ENCODE measurements around the gene SLAMF1.
"Not testable (repeated sequence)": the region's sequence is repeated elsewhere in the genome, so short reads cannot be mapped to it uniquely, and the experiment has no call there.

The SLAMF1 gene

DNA sequence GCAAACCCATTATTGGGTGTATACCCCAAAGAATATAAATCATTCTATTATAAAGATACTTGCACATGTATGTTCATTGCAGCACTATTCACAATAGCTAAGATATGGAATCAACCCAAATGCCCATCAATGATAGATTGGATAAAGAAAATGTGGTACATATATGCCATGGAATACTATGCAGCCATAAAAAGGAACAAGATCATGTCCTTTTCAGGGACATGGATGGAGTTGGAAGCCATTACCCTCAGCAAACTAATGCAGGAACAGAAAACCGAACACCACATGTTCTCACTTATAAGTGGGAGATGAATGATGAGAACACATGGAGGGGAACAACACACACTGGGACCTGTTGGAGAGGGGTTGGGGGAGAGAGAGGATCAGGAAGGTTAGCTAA, 83.6 kb downstream of the SLAMF1 start:
- DNase-seq (ENCODE audit: low spot score) = not testable (repeated sequence)

- not testable (repeated sequence) for DNase-seq (ENCODE audit: low spot score)
Observed at GRCh38 chr1:160562745-160563144, 84.1 kb downstream of the SLAMF1 start.

- DNase-seq (ENCODE audit: low spot score) = no peak
Observed at GRCh38 chr1:160560806-160561205, 86.0 kb downstream of the SLAMF1 start.

- no peak for DNase-seq (ENCODE audit: low spot score)
Observed at GRCh38 chr1:160560045-160560705, 86.7 kb downstream of the SLAMF1 start.

- DNase-seq (ENCODE audit: low spot score) = not testable (repeated sequence)
Observed at GRCh38 chr1:160559437-160559836, 87.4 kb downstream of the SLAMF1 start.

DNA sequence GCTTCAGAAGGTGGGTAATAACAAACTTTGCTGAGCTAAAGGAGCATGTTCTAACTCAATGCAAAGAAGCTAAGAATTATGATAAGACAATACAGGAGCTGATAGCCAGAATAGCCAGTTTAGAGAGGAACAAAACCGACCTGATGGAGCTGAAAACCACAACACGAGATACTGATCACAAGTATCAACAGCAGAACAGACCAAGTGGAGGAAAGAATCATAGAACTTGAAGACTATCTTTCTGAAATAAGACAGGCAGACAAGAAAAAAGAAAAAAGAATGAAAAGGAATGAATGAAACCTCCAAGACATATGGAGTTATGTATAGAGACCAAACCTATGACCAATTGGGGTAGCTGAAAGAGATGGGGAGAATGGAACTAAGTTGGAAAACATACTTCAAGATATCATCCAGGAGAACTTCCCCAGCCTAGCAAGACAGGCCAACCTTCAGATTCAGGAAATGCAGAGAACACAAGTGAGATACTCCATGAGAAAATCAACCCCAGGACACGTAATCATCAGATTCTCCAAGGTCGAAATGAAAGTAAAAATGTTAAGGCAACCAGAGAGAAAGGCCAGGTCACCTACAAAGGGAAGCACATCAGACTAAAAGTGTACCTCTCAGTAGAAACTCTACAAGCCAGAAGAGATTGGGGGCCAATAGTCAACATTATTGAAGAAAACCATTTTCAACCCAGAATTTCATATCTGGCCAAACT, 88.0 kb downstream of the SLAMF1 start:
- DNase-seq (ENCODE audit: low spot score) = no peak

Data from AG08396 (cell line).